ENCODE results near the gene STRBP. TPM values are rescaled to one million over a fixed set of nuclear protein-coding genes. Genes with fewer than 3 reads are reported as not detected.

STRBP gene
- total and polyA plus RNA-seq, 9 of the 15 experiments (the other 6 are each of a cell fraction or from before 2014, with no cell fraction given), result 27.7 to 84.0 (median 70.2) TPM

DNA sequence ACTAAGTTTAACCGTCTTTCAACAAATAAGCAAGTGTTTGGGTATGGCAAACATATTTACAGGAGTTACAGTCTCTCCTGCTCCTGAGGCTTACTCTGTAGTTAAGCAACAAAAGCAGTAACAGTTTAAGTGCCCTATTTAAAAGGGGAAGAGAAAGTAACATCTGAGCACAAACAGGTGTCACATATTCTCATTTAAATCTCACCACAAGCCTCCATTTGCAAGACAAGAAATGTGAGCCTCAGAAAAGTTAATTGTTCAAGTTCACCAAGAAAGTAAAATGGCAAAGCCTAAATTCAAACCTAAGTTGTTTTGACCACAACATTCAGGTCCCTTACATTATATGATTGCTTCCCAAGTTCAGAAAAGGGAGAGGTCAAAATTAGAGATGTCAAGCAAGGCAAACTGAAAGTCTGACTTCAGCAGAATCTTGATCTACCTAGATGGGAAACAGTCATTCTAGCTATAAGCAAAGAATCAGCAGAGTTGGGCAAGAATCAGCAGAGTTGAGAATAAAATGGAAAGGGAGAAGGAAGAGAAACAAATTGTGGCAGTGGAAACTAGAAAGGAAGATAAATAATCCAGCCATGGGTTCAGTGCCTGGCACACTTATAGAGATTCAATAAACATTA lies 93.4 kb downstream of the STRBP start:
- no peak overlapping the region for H3K9ac ChIP-seq (ENCODE audit: insufficient read depth in 1 of 2, low read depth in 2 of 2, low read length in 2 of 2)
- POLR2A ChIA-PET, result interaction anchor here (2.0 kb wide), 1 partner anchor 8 kb away, joined by 5 read pairs; no protein-coding TSS in a partner anchor
- CTCF ChIA-PET (ENCODE audit: low intra/inter-chr PET ratio), result no interaction called here
- H3K4me3 ChIP-seq, result no peak overlapping the region
- peaks cover 65% of the 10 kb centered on the region for H3K36me3 ChIP-seq (ENCODE audit: control insufficient read depth, insufficient read depth, low read length)
- no peaks in the 10 kb centered on the region for H3K9me1 ChIP-seq (ENCODE audit: control insufficient read depth, insufficient read depth, low read length)
- no peak for DNase-seq (ENCODE audit: extremely low read depth in 1 of 4, low spot score in 3 of 4)
- TF ChIP-seq DIDO1 (tag; IDR thresholded peaks at IDR 0.05; ENCODE audit: low read depth), result no peak
- no peak for TF ChIP-seq CBX2 (IDR thresholded peaks at IDR 0.05; ENCODE audit: insufficient read depth, low read length, poor library complexity, severe bottlenecking)
- TF ChIP-seq NFRKB (IDR thresholded peaks at IDR 0.05; ENCODE audit: low read depth), result no peak
- no peak for TF ChIP-seq SRSF3 (IDR thresholded peaks at IDR 0.05; ENCODE audit: insufficient read depth, low read length)
- no peak for TF ChIP-seq ZSCAN32 (CRISPR knock-in tag; IDR thresholded peaks at IDR 0.05)
- no peak for TF ChIP-seq HSF4 (CRISPR knock-in tag; IDR thresholded peaks at IDR 0.05; ENCODE audit: borderline replicate concordance)
- TF ChIP-seq L3MBTL2 (IDR thresholded peaks at IDR 0.05), result no peak
- TF ChIP-seq ZNF584 (CRISPR knock-in tag; IDR thresholded peaks at IDR 0.05; ENCODE audit: low read depth), result no peak
- TF ChIP-seq ZNF224 (CRISPR knock-in tag; IDR thresholded peaks at IDR 0.05), result no peak
- no peak for TF ChIP-seq STAG1 (CRISPR knock-in tag; IDR thresholded peaks at IDR 0.05; ENCODE audit: borderline replicate concordance)
- TF ChIP-seq, protein P1, sequence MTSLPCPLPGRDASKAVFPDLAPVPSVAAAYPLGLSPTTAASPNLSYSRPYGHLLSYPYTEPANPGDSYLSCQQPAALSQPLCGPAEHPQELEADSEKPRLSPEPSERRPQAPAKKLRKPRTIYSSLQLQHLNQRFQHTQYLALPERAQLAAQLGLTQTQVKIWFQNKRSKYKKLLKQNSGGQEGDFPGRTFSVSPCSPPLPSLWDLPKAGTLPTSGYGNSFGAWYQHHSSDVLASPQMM (CRISPR knock-in tag; IDR thresholded peaks at IDR 0.05), result no peak
- TF ChIP-seq SIX5 (IDR thresholded peaks at IDR 0.05; ENCODE audit: borderline replicate concordance in 1 of 2, insufficient read depth in 1 of 2, low read depth in 1 of 2, low read length in 2 of 2), result no peak
- WGBS (ENCODE audit: insufficient coverage, low coverage, missing lambda C conversion rate), result 75% methylated on average over 1 of the region's 1 CpG
- H3K27me3 ChIP-seq (ENCODE audit: control insufficient read depth in 2 of 2, insufficient read depth in 2 of 2, low read length in 2 of 2), result no peaks in the 10 kb centered on the region
- H3K79me2 ChIP-seq (ENCODE audit: control insufficient read depth, insufficient read depth, low read length), result peaks cover 3% of the 10 kb centered on the region; the same call in 1 of the 3 replicates
- ATAC-seq, result no peak
- no TSS peak for BruUV-seq (replicated peaks)
- H3K4me2 ChIP-seq (ENCODE audit: insufficient read depth, low read length), result no peak overlapping the region
- no peaks in the 10 kb centered on the region; the same call in 1 of the 2 replicates for H4K20me1 ChIP-seq (replicated peaks; ENCODE audit: control insufficient read depth, insufficient read depth, low read length)
- in situ Hi-C loops (cut with MboI), result no loop called here
- no peak for FAIRE-seq
- no peak overlapping the region for H2AFZ ChIP-seq (ENCODE audit: low read depth, low read length)
- intact Hi-C loops (cut with micrococcal nuclease), result no loop called here
- no peak overlapping the region for H3K27ac ChIP-seq (ENCODE audit: extremely low read depth, low read depth, low read length)
- H3K4me1 ChIP-seq (replicated peaks in 1 of 2; ENCODE audit: control insufficient read depth in 2 of 2, insufficient read depth in 2 of 2, low read length in 2 of 2), result no peaks in the 10 kb centered on the region
- H3K9me3 ChIP-seq (replicated peaks; ENCODE audit: control insufficient read depth, insufficient read depth, low read depth, low read length), result no peaks in the 10 kb centered on the region

Measured in K562 (cell line).